Natural killer cell (primary cell): ENCODE results near the gene LARGE1. TPM values are rescaled to one million over a fixed set of nuclear protein-coding genes. Genes with fewer than 3 reads are reported as not detected.

Source experiments
- ATAC-seq, 3 donors: fragments of 150-1000 bp in 2 of 3; fragments of 200-7000 bp in 1 of 3; cut with Tn5 transposase; 1 replicate in 1 of 3; 2 replicates in 2 of 3; pipeline ENCODE4 v1.10.0; 2021; ENCODE audit warnings: mild to moderate bottlenecking in 2 of 3, moderate library complexity in 2 of 3
- DNase-seq, 2 donors: peaks; one replicate each; pipeline versions ENCODE4 v3.0.0 to v3.0.0-alpha.2; 2013 to 2021; ENCODE audit warnings: mixed read lengths in 1 of 2
- H3K27ac ChIP-seq: one replicate; pipeline ENCODE4 v1.5.1; 2013; ENCODE audit warnings: mild to moderate bottlenecking, low read length
- H3K27me3 ChIP-seq: one replicate; pipeline ENCODE4 v1.6.1; 2013; ENCODE audit warnings: low read length; ENCODE audit not compliant: control insufficient read depth, insufficient read depth
- H3K36me3 ChIP-seq: one replicate; pipeline ENCODE4 v1.6.1; 2013; ENCODE audit warnings: low read length; ENCODE audit not compliant: control insufficient read depth, insufficient read depth
- H3K4me1 ChIP-seq: one replicate; pipeline ENCODE4 v1.6.1; 2013; ENCODE audit warnings: low read length; ENCODE audit not compliant: control insufficient read depth, insufficient read depth
- H3K4me3 ChIP-seq: one replicate; pipeline ENCODE4 v1.5.1; 2013; ENCODE audit warnings: low read length
- H3K9me3 ChIP-seq: one replicate; pipeline ENCODE4 v1.6.1; 2013; ENCODE audit warnings: low read length; ENCODE audit not compliant: control insufficient read depth, insufficient read depth
- H3K27ac Mint-ChIP-seq, 2 donors: one replicate each; pipeline ENCODE4 v1.8.0; 2022; ENCODE audit warnings: mild to moderate bottlenecking in 2 of 2, mixed read lengths in 2 of 2, moderate library complexity in 1 of 2
- H3K27me3 Mint-ChIP-seq, 2 donors: one replicate each; pipeline ENCODE4 v1.8.0; 2022; ENCODE audit warnings: low read depth in 2 of 2, mixed read lengths in 2 of 2
- H3K36me3 Mint-ChIP-seq: one replicate; pipeline ENCODE4 v1.8.0; 2022; ENCODE audit warnings: mixed read lengths
- H3K4me1 Mint-ChIP-seq, 2 donors: one replicate each; pipeline ENCODE4 v1.8.0; 2022; ENCODE audit warnings: mixed read lengths in 2 of 2
- H3K4me3 Mint-ChIP-seq: one replicate; pipeline ENCODE4 v1.8.0; 2022; ENCODE audit warnings: mild to moderate bottlenecking, moderate library complexity, mixed read lengths
- H3K9me3 Mint-ChIP-seq, 2 donors: one replicate each; pipeline ENCODE4 v1.8.0; 2022; ENCODE audit warnings: mixed read lengths in 2 of 2
- WGBS: methylation state at CpG from one replicate; pipeline ENCODE4 v1.1.7; 2013; ENCODE audit warnings: missing lambda C conversion rate; ENCODE audit not compliant: insufficient coverage; 5-methylcytosine and 5-hydroxymethylcytosine counted together
- intact Hi-C: fragments of 100-400 bp; cut with micrococcal nuclease; formaldehyde crosslinking; loops from one replicate; pipeline ENCODE4 v1.14.2; 2022
- total RNA-seq, 4 donors: library from RNA; stranded (reverse); fragments of 120-200 nt in 1 of 4; gene quantifications; one replicate each; pipeline versions ENCODE4 v1.2.3 to v1.2.4, GENCODE V29; 2013 to 2022
- TF ChIP-seq, protein P1 (sequence below): fragments of 200-600 bp; IDR thresholded peaks from one replicate; pipeline ENCODE4 v1.8.0; 2022; ENCODE audit warnings: antibody characterized with exemption

Gene LARGE1
- total RNA-seq, 3 donors from 2014 or later (not counting 1 experiment from before 2014, with no cell fraction given), result 2.6 to 11.6 (median 4.1) TPM

DNA sequence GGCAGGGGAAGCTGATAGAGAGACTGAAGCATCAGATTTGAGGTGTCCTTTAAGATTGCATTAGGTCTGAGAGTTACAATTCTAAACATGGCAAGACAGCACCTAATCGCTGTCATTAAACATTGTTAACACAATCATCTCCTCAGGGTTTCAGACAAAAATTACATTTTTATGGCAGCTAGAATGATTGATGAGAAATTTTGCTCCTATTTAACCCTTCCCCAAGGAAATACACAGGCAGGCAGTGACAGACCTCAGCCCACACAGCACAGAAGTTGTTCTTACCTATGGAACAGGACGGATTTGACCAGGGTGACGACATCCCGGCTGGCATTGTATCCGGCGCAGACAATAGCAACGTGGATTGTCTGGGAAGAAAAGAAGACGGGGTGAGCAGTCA, 294.3 kb downstream of the LARGE1 start:
- Histone ChIP-seq H3K4me3 (no peak overlapping the region), H3K4me1 (no peaks in the 10 kb centered on the region), H3K27ac (no peak overlapping the region), H3K36me3 (no peaks in the 10 kb centered on the region), H3K27me3 (no peaks in the 10 kb centered on the region), H3K9me3 (no peaks in the 10 kb centered on the region)
- 93% methylated on average over 8 of the region's 8 CpGs for WGBS
- TF ChIP-seq, protein P1, sequence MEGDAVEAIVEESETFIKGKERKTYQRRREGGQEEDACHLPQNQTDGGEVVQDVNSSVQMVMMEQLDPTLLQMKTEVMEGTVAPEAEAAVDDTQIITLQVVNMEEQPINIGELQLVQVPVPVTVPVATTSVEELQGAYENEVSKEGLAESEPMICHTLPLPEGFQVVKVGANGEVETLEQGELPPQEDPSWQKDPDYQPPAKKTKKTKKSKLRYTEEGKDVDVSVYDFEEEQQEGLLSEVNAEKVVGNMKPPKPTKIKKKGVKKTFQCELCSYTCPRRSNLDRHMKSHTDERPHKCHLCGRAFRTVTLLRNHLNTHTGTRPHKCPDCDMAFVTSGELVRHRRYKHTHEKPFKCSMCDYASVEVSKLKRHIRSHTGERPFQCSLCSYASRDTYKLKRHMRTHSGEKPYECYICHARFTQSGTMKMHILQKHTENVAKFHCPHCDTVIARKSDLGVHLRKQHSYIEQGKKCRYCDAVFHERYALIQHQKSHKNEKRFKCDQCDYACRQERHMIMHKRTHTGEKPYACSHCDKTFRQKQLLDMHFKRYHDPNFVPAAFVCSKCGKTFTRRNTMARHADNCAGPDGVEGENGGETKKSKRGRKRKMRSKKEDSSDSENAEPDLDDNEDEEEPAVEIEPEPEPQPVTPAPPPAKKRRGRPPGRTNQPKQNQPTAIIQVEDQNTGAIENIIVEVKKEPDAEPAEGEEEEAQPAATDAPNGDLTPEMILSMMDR, result no peak
- DNase-seq (no peak), ATAC-seq (no peak)
- H3K4me3 Mint-ChIP-seq, result no peak overlapping the region
- no peaks in the 10 kb centered on the region for H3K27me3 Mint-ChIP-seq
- peaks cover 14 to 22% of the 10 kb centered on the region in 2 donors for H3K9me3 Mint-ChIP-seq
- intact Hi-C loops, result no loop called here
- no peaks in the 10 kb centered on the region for H3K4me1 Mint-ChIP-seq
- H3K27ac Mint-ChIP-seq, result no peak overlapping the region
- H3K36me3 Mint-ChIP-seq, result no peaks in the 10 kb centered on the region

DNA sequence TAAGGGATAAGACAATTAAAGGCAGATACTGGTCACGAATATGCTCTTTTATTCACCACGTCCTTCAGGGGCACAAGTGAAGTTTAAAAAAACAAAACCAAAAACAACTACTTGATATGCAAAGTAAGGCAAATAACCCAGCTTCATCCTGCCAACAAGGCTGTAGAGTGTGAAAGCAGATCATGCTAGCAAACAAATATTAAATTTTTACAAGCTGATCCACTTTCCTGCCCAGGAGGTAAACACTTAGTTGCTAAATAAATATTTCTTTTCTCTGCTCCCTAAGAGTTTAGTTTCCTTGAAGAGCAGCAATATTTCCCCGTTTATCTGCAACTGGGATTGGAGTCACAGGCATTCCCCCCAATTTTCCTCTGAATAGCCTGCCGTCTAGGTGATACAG, 300.2 kb downstream of the LARGE1 start:
- H3K9me3 Mint-ChIP-seq, result peaks cover 2 to 14% of the 10 kb centered on the region in 2 donors
- TF ChIP-seq, protein P1, result no peak
- no peaks in the 10 kb centered on the region for H3K9me3 ChIP-seq
- H3K27ac Mint-ChIP-seq, result no peak overlapping the region
- no peaks in the 10 kb centered on the region for H3K36me3 Mint-ChIP-seq
- no peaks in the 10 kb centered on the region for H3K27me3 Mint-ChIP-seq
- H3K27me3 ChIP-seq, result no peaks in the 10 kb centered on the region
- intact Hi-C loops, result no loop called here
- H3K4me1 ChIP-seq, result no peaks in the 10 kb centered on the region
- DNase-seq (no peak), ATAC-seq (no peak)
- no peak overlapping the region for H3K4me3 ChIP-seq
- H3K36me3 ChIP-seq, result no peaks in the 10 kb centered on the region
- WGBS, result 89% methylated on average over 4 of the region's 4 CpGs
- H3K27ac ChIP-seq, result no peak overlapping the region
- no peaks in the 10 kb centered on the region for H3K4me1 Mint-ChIP-seq
- H3K4me3 Mint-ChIP-seq, result no peak overlapping the region

DNA sequence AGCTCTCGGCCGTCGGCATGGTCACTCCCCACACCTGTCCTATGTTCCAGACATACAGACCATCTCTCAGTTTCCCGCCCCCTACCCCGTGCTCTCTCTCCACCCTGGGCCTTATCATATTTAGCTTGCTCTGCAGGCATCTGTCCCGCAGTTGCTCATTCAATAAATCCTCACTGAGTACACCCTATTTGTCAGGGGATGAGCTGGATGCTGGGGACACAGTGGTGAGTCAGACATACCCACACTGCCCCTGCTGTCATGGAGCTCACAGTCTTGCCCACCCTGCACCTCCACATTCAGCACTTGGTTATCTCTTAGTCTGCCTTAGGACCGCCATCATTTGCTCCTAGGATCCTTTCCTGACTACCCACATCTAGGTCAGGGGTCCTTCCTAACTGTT, 313.8 kb downstream of the LARGE1 start:
- Mint-ChIP-seq H3K36me3 (no peaks in the 10 kb centered on the region), H3K4me3 (no peak overlapping the region), H3K27ac (no peak overlapping the region), H3K4me1 (no peaks in the 10 kb centered on the region), H3K9me3 (peaks cover 2 to 3% of the 10 kb centered on the region in 2 donors), H3K27me3 (no peaks in the 10 kb centered on the region)
- H3K27me3 ChIP-seq, result no peaks in the 10 kb centered on the region
- H3K9me3 ChIP-seq, result no peaks in the 10 kb centered on the region
- 93% methylated on average over 7 of the region's 7 CpGs for WGBS
- intact Hi-C loops, result no loop called here
- ATAC-seq (no peak), DNase-seq (no peak)
- no peaks in the 10 kb centered on the region for H3K36me3 ChIP-seq
- no peak overlapping the region for H3K4me3 ChIP-seq
- TF ChIP-seq, protein P1, result no peak
- H3K4me1 ChIP-seq, result no peaks in the 10 kb centered on the region
- H3K27ac ChIP-seq, result no peak overlapping the region

DNA sequence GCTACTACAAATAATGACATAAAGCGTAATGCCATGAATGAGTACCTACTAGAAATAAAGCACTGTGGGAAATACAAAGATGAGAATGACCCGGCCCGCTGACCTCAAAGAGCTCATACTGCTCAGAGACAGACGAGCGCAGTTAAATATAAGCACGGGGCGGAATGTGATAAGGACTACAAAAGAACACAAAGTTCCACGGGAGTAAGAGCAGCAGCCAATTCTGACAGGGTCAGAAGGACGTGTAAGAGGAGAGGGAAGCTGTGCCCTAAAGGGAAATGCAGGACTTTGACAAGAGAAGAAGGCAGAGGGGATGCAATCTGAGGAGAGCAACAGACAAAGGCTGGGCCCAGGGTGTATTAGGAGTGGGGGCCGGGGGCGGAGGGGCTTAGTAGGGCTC, 314.6 kb downstream of the LARGE1 start:
- no peaks in the 10 kb centered on the region for H3K27me3 ChIP-seq
- Mint-ChIP-seq H3K27me3 (peaks cover 0 to 2% of the 10 kb centered on the region in 2 donors), H3K4me3 (no peak overlapping the region), H3K9me3 (peaks cover 2 to 3% of the 10 kb centered on the region in 2 donors), H3K4me1 (no peaks in the 10 kb centered on the region), H3K27ac (no peak overlapping the region), H3K36me3 (no peaks in the 10 kb centered on the region)
- no peaks in the 10 kb centered on the region for H3K36me3 ChIP-seq
- no peaks in the 10 kb centered on the region for H3K9me3 ChIP-seq
- TF ChIP-seq, protein P1, result no peak
- intact Hi-C loops, result no loop called here
- no peak overlapping the region for H3K4me3 ChIP-seq
- no peaks in the 10 kb centered on the region for H3K4me1 ChIP-seq
- no peak for DNase-seq
- WGBS, result 81% methylated on average over 11 of the region's 11 CpGs
- H3K27ac ChIP-seq, result no peak overlapping the region
- no peak for ATAC-seq
